ENCODE measurements around the gene HPRT1. TPM values are rescaled to one million over a fixed set of nuclear protein-coding genes. Genes with fewer than 3 reads are reported as not detected.

HPRT1 gene
- total and polyA plus RNA-seq, 3 donors from 2014 or later = 119 to 170 (median 125) TPM

DNA sequence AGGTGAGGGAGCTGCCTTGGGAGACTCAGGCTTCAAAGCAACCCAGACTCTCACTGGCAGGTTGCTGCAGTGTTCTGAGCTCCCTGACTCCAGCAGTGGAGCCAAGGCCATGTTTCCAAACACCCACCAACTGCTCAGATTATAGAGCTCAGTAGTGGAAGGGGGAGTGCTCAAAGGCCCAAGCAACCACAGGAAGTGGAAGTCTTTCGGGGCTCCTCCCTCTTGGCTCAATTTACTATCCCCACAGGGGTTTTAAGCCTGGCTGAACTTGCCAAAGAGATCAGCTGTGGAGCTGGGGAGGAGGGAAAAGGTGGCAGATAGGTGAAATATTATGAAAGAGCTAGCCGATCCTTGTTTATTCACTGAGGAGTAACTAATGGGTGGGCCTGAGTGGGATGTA is 82.5 kb downstream of the HPRT1 start:
- Histone ChIP-seq H3K4me1 (peaks cover 10% of the 10 kb centered on the region), H3K36me3 (ENCODE audit: low read depth, missing control alignments) (no peaks in the 10 kb centered on the region), H3K27ac (peak overlapping the region in 1 of 2 donors; percentile 30), H3K4me3 (no peak overlapping the region), H3K27me3 (no peaks in the 10 kb centered on the region), H3K9me3 (no peaks in the 10 kb centered on the region)
- TF ChIP-seq POLR2A (IDR thresholded peaks at IDR 0.05) = no peak
- TF ChIP-seq, protein P1, sequence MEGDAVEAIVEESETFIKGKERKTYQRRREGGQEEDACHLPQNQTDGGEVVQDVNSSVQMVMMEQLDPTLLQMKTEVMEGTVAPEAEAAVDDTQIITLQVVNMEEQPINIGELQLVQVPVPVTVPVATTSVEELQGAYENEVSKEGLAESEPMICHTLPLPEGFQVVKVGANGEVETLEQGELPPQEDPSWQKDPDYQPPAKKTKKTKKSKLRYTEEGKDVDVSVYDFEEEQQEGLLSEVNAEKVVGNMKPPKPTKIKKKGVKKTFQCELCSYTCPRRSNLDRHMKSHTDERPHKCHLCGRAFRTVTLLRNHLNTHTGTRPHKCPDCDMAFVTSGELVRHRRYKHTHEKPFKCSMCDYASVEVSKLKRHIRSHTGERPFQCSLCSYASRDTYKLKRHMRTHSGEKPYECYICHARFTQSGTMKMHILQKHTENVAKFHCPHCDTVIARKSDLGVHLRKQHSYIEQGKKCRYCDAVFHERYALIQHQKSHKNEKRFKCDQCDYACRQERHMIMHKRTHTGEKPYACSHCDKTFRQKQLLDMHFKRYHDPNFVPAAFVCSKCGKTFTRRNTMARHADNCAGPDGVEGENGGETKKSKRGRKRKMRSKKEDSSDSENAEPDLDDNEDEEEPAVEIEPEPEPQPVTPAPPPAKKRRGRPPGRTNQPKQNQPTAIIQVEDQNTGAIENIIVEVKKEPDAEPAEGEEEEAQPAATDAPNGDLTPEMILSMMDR (IDR thresholded peaks at IDR 0.05) = no peak
- DNase-seq = peak; percentile 65
- WGBS, 2 donors = 24 to 38% methylated on average over 2 of the region's 2 CpGs
- intact Hi-C loops (cut with DNase I; ENCODE audit: low total_unique reads) = no loop called here

DNA sequence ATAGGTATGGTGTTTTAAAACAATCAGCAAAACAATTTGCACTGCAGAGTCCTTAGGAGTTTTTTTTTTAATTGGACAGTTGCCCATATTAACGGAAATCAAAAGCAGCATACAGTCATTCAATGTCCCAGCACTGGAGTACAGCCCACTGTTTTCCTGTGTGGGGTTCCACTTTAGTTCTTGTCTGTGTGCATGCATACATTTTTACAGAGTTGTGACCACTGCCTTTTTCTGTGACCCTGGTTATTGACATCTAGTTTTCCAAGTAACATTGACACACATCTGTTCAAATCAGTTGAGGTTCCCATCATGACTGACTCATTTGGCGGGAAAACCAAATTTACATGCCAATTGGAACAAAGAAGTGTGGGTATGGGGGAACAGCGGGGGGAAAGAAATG is 83.3 kb downstream of the HPRT1 start:
- H3K27me3 ChIP-seq = no peaks in the 10 kb centered on the region
- intact Hi-C loops (cut with DNase I; ENCODE audit: low total_unique reads) = no loop called here
- H3K27ac ChIP-seq = no peak overlapping the region
- no peak overlapping the region for H3K4me3 ChIP-seq
- 41 to 62% methylated on average over 3 of the region's 3 CpGs for WGBS, 2 donors
- no peak for DNase-seq
- TF ChIP-seq POLR2A (IDR thresholded peaks at IDR 0.05) = no peak
- TF ChIP-seq, protein P1 (IDR thresholded peaks at IDR 0.05) = no peak
- H3K4me1 ChIP-seq = peaks cover 5% of the 10 kb centered on the region
- no peaks in the 10 kb centered on the region for H3K36me3 ChIP-seq (ENCODE audit: low read depth, missing control alignments)
- H3K9me3 ChIP-seq = no peaks in the 10 kb centered on the region

DNA sequence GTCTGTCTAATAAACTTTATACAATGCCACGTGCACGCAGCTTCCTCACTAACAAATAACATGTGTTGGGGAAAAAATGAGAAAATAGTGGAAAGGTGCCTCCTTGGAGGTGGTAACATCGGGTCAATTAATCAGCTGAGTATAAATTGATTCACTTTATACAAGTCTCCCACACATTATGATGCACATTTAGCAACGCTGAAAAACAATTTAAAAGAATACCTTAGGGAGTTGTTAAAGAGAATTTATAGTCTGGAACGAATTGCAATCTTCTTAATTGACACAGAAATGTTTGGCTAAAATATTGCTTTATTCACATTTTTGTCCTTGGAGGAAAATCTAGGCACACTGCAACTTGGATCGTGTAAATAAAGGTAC is 84.2 kb downstream of the HPRT1 start:
- H3K4me1 ChIP-seq = no peaks in the 10 kb centered on the region
- 12 to 19% methylated on average over 6 of the region's 6 CpGs for WGBS, 2 donors
- no peaks in the 10 kb centered on the region for H3K36me3 ChIP-seq (ENCODE audit: low read depth, missing control alignments)
- H3K4me3 ChIP-seq = peak overlapping the region in 1 of 2 donors; percentile 21
- H3K27ac ChIP-seq = peak overlapping the region in 1 of 2 donors; percentile 80
- TF ChIP-seq, protein P1 (IDR thresholded peaks at IDR 0.05) = no peak
- TF ChIP-seq POLR2A (IDR thresholded peaks at IDR 0.05) = no peak
- H3K27me3 ChIP-seq = no peaks in the 10 kb centered on the region
- intact Hi-C loops (cut with DNase I; ENCODE audit: low total_unique reads) = no loop called here
- H3K9me3 ChIP-seq = no peaks in the 10 kb centered on the region
- no peak for DNase-seq

DNA sequence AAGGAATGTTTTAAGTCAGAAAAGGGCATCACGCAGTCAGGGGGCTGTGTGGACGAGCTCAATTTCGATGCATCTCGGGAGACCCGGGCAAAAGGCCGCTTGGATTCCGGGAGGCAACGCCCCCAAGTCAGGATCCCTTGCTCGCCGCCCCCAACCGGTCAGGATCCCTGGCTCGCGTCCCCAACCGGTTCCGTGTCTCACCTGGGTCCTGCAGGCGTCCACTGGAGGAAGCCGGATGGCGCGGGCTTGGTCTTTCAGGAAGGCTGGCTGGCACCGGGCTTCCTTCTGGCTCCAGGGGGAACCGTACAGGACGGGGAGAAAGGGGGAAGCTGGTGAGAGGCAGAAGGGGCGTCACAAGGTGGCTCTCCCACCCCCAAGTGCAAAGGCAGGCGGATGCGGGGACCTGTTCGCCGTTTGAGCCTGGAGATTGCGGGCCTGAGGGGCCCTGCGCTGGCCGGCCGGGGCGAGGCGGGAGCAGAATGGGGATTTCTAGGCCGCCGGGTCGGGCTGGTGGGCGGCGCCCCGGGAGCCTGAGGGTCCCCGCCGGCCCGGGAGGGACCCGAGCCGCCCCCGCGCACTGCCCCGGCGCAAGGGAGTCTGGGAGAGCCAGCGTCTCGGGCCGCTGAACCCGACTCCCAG is 84.7 kb downstream of the HPRT1 start:
- 0 to 2% methylated on average over 8 to 32 of the region's 52 CpGs for WGBS, 2 donors
- no peaks in the 10 kb centered on the region for H3K4me1 ChIP-seq
- no peaks in the 10 kb centered on the region for H3K9me3 ChIP-seq
- H3K36me3 ChIP-seq (ENCODE audit: low read depth, missing control alignments) = no peaks in the 10 kb centered on the region
- peak overlapping the region; percentile 21 to 80 for H3K4me3 ChIP-seq
- H3K27ac ChIP-seq = peak overlapping the region; percentile 80 to 83
- DNase-seq = no peak
- intact Hi-C loops (cut with DNase I; ENCODE audit: low total_unique reads) = no loop called here
- no peaks in the 10 kb centered on the region for H3K27me3 ChIP-seq
- no peak for TF ChIP-seq POLR2A (IDR thresholded peaks at IDR 0.05)
- TF ChIP-seq, protein P1 (IDR thresholded peaks at IDR 0.05) = no peak

DNA sequence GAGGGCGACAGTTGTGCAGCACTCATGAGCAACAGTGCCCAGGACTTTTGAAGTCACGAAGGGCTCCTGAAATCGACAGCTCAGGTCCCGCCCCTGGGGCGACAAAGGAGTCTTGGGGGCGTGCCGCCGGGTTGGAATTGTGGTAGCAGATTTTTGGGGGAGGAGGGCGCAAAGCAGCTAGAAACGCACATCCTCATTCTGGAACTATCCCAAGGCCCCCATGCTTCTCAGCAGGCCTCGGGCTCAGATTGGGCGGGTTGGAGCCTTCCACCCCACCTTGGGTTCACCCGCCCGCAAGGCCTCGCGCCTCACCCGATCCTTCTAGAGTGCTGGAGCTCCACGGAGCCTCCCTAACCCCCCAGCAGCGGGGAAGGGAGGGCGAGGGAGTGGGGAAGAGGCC is 85.5 kb downstream of the HPRT1 start:
- Histone ChIP-seq H3K4me1 (no peaks in the 10 kb centered on the region), H3K9me3 (no peaks in the 10 kb centered on the region), H3K36me3 (ENCODE audit: low read depth, missing control alignments) (no peaks in the 10 kb centered on the region), H3K27me3 (no peaks in the 10 kb centered on the region), H3K27ac (peak overlapping the region; percentile 80 to 83), H3K4me3 (peak overlapping the region in 1 of 2 donors; percentile 80)
- WGBS, 2 donors = 20 to 23% methylated on average over 1 to 18 of the region's 20 CpGs
- intact Hi-C loops (cut with DNase I; ENCODE audit: low total_unique reads) = no loop called here
- DNase-seq = peak; percentile 50
- TF ChIP-seq POLR2A (IDR thresholded peaks at IDR 0.05) = no peak
- TF ChIP-seq, protein P1 (IDR thresholded peaks at IDR 0.05) = no peak

All from testis (tissue), 3 donors.